HG03378 (cell line): Measurements from ENCODE around the gene PHIP.
"Not testable (repeated sequence)": the region's sequence is repeated elsewhere in the genome, so short reads cannot be mapped to it uniquely, and the experiment has no call there.

Experiments
- ATAC-seq: cut with Tn5 transposase; IDR thresholded peaks from one replicate; pipeline ENCODE4 v1.9.1; 2021; ENCODE audit warnings: mild to moderate bottlenecking, moderate library complexity; ENCODE audit not compliant: unreplicated experiment

Gene PHIP

DNA sequence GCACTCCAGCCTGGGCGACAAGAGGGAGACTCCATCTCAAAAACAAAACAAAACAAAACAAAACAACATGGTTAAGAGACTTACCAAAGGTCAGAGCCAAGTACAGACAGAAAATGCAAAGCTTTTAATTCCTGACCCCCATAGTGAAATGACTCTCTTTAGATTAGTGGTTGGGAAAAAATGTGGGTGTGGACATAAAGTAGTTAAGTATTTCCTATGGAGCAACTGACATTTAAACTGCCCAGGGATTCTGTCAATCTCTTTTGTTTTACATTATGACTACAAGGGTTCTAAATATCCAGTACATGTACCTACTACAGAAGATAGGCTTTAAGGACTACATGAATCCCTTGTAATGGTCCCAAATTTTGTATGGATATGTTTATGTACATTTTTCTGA is 135.6 kb downstream of the PHIP start:
- no peak for ATAC-seq

DNA sequence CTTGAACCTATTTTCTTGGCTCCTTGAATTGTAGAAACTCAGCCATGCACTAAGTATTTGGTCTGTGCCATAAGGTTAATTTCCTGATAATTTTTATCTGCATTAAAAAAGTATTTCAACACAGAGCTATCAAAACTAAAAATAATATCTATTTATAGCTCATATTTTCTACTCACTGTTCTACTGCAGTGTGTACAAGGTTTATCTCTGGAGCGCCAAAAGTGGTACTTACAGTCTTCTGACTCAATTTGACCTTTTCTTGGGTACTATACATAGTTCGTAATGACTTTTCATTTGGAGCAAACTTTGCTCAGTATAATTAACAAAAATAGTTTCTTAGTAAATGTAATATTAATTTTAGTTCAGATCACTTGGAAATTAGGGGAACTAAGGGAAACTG is 141.5 kb downstream of the PHIP start:
- no peak for ATAC-seq

DNA sequence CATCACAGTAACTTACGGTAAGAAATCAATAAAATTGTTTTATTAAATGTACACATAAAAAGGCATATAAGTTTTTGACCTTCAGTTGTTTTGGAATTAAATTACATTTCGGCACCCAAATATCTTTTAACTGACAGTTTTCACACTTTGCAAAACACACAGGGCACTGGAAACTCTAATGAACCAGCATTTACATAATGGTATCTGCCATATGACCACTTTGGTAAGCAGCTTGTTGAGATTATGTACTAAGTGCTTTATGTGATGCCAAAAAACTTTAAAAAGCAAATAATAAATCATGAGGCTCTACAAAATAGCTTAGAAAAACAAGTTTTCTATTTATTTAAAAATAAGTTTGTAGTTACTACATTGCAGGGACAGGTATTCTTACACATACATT is 142.5 kb downstream of the PHIP start:
- no peak for ATAC-seq

DNA sequence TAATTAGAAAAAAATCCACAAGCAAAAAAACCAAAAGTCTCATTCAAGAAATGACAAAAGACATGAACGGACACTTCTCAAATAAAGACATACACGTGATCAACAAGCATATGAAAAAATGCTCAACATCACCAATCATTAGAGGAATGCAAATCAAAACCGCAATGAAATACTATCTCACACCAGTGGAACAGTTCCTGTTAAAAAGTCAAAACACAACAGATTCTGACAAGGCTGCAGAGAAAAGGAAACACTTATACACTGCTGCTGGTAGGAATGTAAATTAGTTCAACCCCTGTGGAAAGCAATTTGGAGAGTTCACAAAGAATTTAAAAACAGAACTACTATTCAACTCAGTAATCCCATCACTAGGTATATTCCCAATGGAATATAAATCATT is 152.7 kb downstream of the PHIP start:
- no peak for ATAC-seq

DNA sequence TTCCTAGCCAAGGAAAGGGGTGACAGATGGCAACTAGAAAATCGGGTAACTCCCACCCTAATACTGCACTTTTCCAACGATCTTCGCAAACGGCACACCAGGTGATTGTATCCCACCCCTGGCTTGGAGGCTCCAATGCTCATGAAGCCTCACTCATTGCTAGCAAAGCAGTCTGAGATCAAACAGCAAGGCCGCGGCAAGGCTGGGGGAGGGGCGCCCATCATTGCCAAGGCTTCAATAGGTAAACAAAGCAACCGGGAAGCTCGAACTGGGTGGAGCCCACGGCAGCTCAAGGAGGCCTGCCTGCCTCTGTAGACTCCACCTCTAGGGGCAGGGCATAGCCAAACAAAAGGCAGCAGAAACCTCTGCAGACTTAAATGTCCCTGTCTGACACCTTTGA is 156.9 kb downstream of the PHIP start:
- ATAC-seq, result not testable (repeated sequence)

DNA sequence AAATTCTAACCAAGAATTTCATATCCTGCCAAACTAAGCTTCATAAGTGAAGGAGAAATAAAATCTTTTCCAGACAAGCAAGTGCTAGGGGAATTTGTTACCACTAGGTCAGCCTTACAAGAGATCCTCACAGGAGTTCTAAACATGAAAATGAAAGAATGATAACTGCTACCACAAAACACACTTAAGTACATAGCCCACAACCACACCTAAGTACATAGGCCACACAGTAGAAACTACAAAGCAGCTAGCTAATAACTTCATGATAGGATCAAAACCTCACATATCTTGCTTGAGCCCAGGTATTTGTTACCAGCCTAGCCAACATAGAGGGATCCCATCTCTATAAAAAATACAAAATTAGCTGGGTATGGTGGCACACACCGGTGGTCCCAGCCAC is 160.3 kb downstream of the PHIP start:
- no peak for ATAC-seq

DNA sequence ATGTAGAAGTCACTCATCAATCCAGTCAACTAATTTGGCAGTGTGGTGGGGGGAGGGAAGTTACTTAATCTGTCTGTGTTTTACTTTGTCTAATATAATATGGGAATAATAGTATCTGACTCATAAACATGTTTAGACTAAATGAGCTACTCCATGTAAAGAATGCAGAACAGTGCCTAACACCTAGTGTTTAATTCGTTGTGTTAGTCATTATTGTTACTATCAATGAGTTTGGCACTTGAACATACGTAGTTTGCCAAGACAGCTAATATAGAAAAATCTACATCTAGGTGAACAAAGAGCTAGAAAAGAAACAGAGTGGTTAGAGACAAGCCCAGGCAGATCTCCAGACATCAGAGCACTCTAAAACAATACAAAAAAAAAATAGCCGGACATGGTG is 161.6 kb downstream of the PHIP start:
- ATAC-seq, result no peak

DNA sequence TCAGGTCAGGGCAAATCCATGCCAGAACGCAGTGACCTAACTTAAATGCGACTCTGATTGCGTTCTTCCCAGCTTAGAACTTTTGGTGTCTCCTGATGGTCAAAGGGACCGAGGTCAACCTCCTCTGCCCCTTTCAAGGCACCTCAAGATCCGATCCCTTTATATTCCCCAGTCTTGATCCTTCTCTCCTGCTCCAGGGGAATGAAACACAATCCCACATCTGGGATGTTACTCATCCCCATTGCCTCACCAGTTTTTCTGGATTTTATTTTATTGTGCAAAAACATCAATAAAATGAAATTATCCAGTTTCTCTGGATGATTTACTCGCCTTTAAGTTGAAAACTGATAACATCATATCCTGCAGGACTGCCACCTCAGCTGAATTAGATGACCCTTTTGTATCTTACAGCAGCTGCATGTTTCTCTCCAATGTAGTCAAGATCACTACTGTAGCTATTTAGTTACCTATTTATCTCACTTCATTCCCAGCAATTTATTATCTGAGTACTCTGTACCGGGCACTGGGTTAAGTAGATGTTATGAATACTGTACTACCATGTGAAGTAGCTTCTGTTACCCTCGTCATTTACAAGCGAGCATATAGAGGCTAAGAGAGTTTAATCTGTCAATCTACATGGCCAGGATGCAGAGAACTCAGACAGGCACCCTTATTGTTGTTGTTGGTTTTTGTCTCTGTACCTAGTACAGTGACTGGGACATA is 166.7 kb downstream of the PHIP start:
- ATAC-seq, result no peak

DNA sequence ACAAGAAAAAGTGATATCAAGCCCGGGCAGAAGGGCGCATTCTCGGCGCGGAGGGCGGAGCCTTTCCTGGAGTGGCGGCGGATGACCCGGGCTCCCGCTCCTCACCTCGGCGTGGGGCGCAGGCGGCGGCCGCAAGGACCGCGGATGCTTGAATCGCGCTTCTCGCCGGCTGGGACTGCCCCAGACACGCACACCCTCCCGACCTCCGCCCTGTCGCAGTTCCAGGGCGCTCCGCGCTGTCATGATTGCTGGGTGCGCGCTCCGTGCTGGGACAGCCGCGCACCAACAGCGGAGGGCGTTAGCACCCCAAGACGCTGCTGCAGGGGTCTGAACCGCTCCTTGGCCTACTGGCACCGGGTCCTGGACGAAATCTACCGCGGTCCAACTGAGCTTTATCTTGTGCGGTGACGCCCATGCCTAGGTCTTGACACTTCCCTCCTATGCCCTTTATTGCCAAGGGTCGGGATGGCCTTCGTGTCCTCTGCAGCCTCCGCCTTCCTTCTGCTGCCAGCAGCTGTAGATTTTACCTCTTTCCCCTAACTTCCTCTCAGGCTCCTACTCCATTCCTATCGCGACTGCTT is 167.4 kb downstream of the PHIP start:
- ATAC-seq, result no peak

DNA sequence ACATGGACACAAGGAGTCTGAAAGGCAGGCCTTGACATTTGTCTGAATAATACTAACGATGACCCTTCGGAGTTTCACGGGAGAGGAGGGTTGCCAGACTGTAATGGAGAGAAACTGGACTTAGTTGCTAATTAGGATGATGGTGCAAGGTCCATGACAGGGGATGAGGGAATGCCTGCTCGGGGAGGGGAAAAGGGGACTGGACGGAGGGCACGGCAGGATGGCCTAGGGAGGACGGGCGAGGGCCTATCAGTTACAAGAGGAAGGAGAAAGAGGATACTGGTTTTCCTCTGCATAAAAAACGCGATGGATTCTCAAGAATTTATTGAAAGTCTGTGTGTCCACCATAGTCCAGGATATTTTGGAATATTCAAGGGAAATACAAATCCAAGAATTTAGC is 168.0 kb downstream of the PHIP start:
- ATAC-seq, result no peak

DNA sequence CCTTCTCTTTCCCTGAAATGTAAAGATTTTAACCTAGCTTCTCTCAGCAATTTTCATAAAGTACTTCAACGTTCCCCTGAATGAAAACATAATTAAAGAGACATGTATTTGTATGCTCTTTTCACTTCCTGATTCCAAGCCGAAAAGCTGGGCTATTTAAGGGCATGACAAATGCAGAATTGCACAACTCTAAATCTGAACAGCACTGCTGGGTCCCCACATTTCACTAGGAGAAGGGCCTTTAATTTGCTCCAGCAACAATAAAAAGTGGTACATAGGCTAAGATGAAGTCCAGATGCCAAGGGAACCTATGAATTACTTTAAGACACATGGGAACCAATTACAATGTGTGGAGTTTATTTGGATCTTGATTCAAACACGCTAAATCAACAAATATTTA is 168.7 kb downstream of the PHIP start:
- ATAC-seq, result peak; percentile 37

DNA sequence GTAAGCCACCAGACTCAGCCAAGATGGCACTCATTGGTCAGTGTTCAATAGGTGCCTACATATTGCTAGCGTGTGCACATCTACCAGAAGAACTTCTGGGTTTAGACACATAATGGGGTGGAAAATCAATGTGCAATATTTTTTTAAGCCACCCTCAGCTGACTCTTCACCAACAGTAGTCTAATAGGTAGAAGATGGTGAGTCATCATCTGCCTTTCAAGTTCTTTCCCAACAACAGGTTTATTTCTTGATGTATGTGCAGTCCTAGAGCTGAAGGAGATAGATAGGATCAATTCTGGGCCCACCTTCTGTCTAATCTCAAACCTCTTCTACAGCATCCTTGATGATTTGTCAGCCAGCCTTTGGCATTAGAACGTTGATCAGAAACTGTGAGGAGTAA is 169.4 kb downstream of the PHIP start:
- ATAC-seq, result no peak

DNA sequence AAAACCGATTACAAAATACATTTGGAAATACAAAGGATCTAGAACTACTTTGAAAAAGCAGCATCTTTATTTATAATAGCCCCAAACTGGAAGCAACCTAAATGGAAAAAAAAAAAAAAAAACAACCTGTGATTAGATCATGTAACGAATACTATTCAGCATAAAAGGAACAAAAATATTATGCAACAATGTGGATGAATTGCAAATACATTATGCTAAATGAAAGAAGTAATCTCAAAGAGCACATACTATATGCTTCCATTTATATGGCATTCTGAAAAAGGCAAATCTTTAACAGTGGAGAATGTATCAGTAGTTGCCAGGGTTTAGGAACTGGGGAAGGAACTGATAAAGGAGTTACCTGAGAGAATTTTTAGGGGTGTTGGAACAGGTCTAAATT is 181.8 kb downstream of the PHIP start:
- ATAC-seq, result no peak

DNA sequence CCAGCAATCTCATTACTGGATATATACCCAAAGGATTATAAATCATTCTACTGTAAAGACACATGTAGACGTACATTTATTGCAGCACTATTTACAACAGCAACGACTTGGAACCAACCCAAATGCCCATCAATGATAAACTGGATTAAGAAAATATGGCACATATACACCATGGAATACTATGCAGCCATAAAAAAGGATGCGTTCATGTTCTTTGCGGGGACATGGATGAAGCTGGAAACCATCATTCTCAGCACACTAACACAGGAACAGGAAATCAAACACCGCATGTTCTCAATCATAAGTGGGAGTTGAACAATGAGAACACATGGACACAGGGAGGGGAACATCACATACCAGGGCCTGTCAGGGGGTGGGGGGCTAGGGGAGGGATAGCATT is 188.2 kb downstream of the PHIP start:
- ATAC-seq, result not testable (repeated sequence)
